OCI-LY7 (cell line): Measurements from ENCODE around the gene AUTS2. TPM values are rescaled to one million over a fixed set of nuclear protein-coding genes. Genes with fewer than 3 reads are reported as not detected.

Source experiments
- BruUV-seq: library from RNA; stranded (reverse); fragments of 400-500 nt; replicated peaks from 2 replicates; lab custom pipeline; 2021; lab: Mats Ljungman, UMichigan
- CTCF ChIA-PET: fragments of 300-600 bp; sonication (Branson Sonifier 250); formaldehyde crosslinking; loops from one replicate; lab custom pipeline; 2022; ENCODE audit warnings: antibody characterized with exemption; ENCODE audit not compliant: unreplicated experiment; lab: Charles Lee
- POLR2A ChIA-PET: fragments of 300-600 bp; sonication (Branson Sonifier 250); formaldehyde crosslinking; loops from one replicate; lab custom pipeline; 2022; ENCODE audit warnings: antibody characterized with exemption; lab: Charles Lee
- DNase-seq: peaks from one replicate; pipeline ENCODE4 v3.0.0-alpha.2; 2015; ENCODE audit warnings: low spot score
- H2AFZ ChIP-seq: fragments of 200-600 bp; sonication (generic), shearing (Covaris generic); 2 replicates; pipeline ENCODE4 v1.6.1; 2014; ENCODE audit warnings: mild to moderate bottlenecking, antibody characterized with exemption, low read length, moderate library complexity
- H3K27ac ChIP-seq: fragments of 200-600 bp; sonication (generic); 2 replicates; pipeline ENCODE4 v1.5.1; 2014; ENCODE audit warnings: mixed run types, low read depth, mild to moderate bottlenecking, moderate library complexity, low read length, inconsistent platforms; ENCODE audit not compliant: poor library complexity, severe bottlenecking
- H3K36me3 ChIP-seq: fragments of 200-600 bp; sonication (generic); 2 replicates; pipeline ENCODE4 v1.6.1; 2014; ENCODE audit warnings: mild to moderate bottlenecking, antibody characterized with exemption, low read length, moderate library complexity, mixed read lengths; ENCODE audit not compliant: insufficient read depth
- H3K4me1 ChIP-seq: fragments of 200-600 bp; sonication (generic); 2 replicates; pipeline ENCODE4 v1.5.1; 2014; ENCODE audit warnings: mild to moderate bottlenecking, low read length; ENCODE audit not compliant: insufficient read depth, poor library complexity, severe bottlenecking
- H3K4me2 ChIP-seq: fragments of 200-600 bp; sonication (generic); 2 replicates; pipeline ENCODE4 v1.6.1; 2014; ENCODE audit warnings: mild to moderate bottlenecking, low read length
- H3K4me3 ChIP-seq: fragments of 200-600 bp; sonication (generic); 2 replicates; pipeline ENCODE4 v1.5.1; 2014; ENCODE audit warnings: mild to moderate bottlenecking, low read depth, low read length; ENCODE audit not compliant: poor library complexity, severe bottlenecking
- H3K79me2 ChIP-seq: fragments of 200-600 bp; sonication (generic); 2 replicates; pipeline ENCODE4 v1.6.1; 2016; ENCODE audit warnings: low read depth, mild to moderate bottlenecking, low read length, moderate library complexity, mixed read lengths; ENCODE audit not compliant: insufficient read depth
- H3K9me2 ChIP-seq: fragments of 200-600 bp; sonication (generic); 2 replicates; pipeline ENCODE4 v1.6.1; 2016; ENCODE audit warnings: mild to moderate bottlenecking, low read length, mixed read lengths; ENCODE audit not compliant: insufficient read depth
- H3K9me3 ChIP-seq: fragments of 200-600 bp; sonication (generic); 2 replicates; pipeline ENCODE4 v1.6.1; 2014; ENCODE audit warnings: mild to moderate bottlenecking, mixed run types, low read length, mixed read lengths
- H4K20me1 ChIP-seq: fragments of 200-600 bp; sonication (generic); 2 replicates; pipeline ENCODE4 v1.6.1; 2014; ENCODE audit warnings: mild to moderate bottlenecking, antibody characterized with exemption, low read length, moderate library complexity, mixed read lengths; ENCODE audit not compliant: insufficient read depth
- CTCF ChIP-seq: fragments of 200-600 bp; sonication (generic); conservative IDR thresholded peaks from 2 replicates; pipeline ENCODE4 v1.5.1; 2014; ENCODE audit warnings: mild to moderate bottlenecking, antibody characterized with exemption, low read length, moderate library complexity, mixed read lengths
- EZH2phosphoT487 ChIP-seq: fragments of 200-600 bp; sonication (generic); IDR thresholded peaks from 2 replicates; pipeline ENCODE4 v1.6.1; 2018; ENCODE audit warnings: low read depth, borderline replicate concordance, mild to moderate bottlenecking, mixed run types, antibody characterized with exemption, low read length, moderate library complexity, mixed read lengths
- intact Hi-C: fragments of 100-400 bp; cut with micrococcal nuclease; formaldehyde crosslinking; loops from one replicate; pipeline ENCODE4 v1.10.0; 2022; ENCODE audit not compliant: unreplicated experiment
- total RNA-seq, 2 experiments: library from RNA; depleted of rRNA in 1 of 2; stranded (reverse); fragments of >200 nt in 1 of 2; shearing (Covaris generic) in 1 of 2; gene quantifications; 2 replicates each; pipeline ENCODE4 v1.2.3, GENCODE V29; 2014 to 2022

Gene AUTS2
- total RNA-seq, 2 experiments from 2014 or later = 37.9 to 78.5 TPM

- no peaks in the 10 kb centered on the region for H4K20me1 ChIP-seq
- no peak overlapping the region for H3K27ac ChIP-seq
- no peak overlapping the region for H2AFZ ChIP-seq
- no peak overlapping the region for H3K4me3 ChIP-seq
- no peaks in the 10 kb centered on the region for H3K36me3 ChIP-seq
- CTCF ChIA-PET = no interaction called here
- no peaks in the 10 kb centered on the region for H3K9me3 ChIP-seq
- H3K4me1 ChIP-seq = peaks cover 11% of the 10 kb centered on the region
- POLR2A ChIA-PET = interaction anchor here (1.0 kb wide), 1 partner anchor 33 kb away, joined by 3 read pairs; no protein-coding TSS in a partner anchor
- no peak for DNase-seq
- no peaks in the 10 kb centered on the region for H3K9me2 ChIP-seq
- intact Hi-C loops = loop anchor here (10.0 kb wide), 2 partner anchors 228 to 732 kb away; no protein-coding TSS in a partner anchor
- no peaks in the 10 kb centered on the region; the same call in 1 of the 2 replicates for H3K79me2 ChIP-seq
- no TSS peak for BruUV-seq
- no peak for TF ChIP-seq CTCF
- TF ChIP-seq EZH2phosphoT487 = no peak
- no peak overlapping the region for H3K4me2 ChIP-seq
Observed at GRCh38 chr7:69937097-69937496, 338.8 kb downstream of the AUTS2 start.

GRCh38 chr7:69939317-69939716, 341.0 kb downstream of the AUTS2 start:
- Histone ChIP-seq H3K9me2 (no peaks in the 10 kb centered on the region), H3K4me3 (no peak overlapping the region), H3K9me3 (no peaks in the 10 kb centered on the region), H3K4me2 (no peak overlapping the region), H3K79me2 (no peaks in the 10 kb centered on the region), H3K36me3 (no peaks in the 10 kb centered on the region), H4K20me1 (no peaks in the 10 kb centered on the region), H3K27ac (no peak overlapping the region), H2AFZ (no peak overlapping the region), H3K4me1 (peaks cover 8% of the 10 kb centered on the region)
- BruUV-seq = no TSS peak
- TF ChIP-seq EZH2phosphoT487 (no peak), CTCF (no peak)
- ChIA-PET CTCF (no interaction called here), POLR2A (interaction anchor here (0.7 kb wide), 1 partner anchor 23 kb away, joined by 4 read pairs; no protein-coding TSS in a partner anchor)
- DNase-seq = no peak
- intact Hi-C loops = loop anchor here (10.0 kb wide), 2 partner anchors 225 to 735 kb away; no protein-coding TSS in a partner anchor

- intact Hi-C loops = no loop called here
Observed at GRCh38 chr7:69941077-69941651, 342.9 kb downstream of the AUTS2 start.

More at GRCh38 chr7:69941077-69941651, 342.9 kb downstream of the AUTS2 start:
- no peaks in the 10 kb centered on the region for H3K9me2 ChIP-seq
- H3K27ac ChIP-seq = no peak overlapping the region
- BruUV-seq = no TSS peak
- no peaks in the 10 kb centered on the region for H4K20me1 ChIP-seq
- ChIA-PET POLR2A (interaction anchor here (0.5 to 1.3 kb wide), 5 partner anchors 12 to 85 kb away, joined by 3 to 4 read pairs (median 3); no protein-coding TSS in a partner anchor), CTCF (interaction anchor here (0.6 kb wide), 1 partner anchor 41 kb away, joined by 3 read pairs; no protein-coding TSS in a partner anchor)
- no peak overlapping the region for H3K4me2 ChIP-seq
- TF ChIP-seq CTCF (no peak), EZH2phosphoT487 (no peak)
- no peak overlapping the region for H2AFZ ChIP-seq
- H3K36me3 ChIP-seq = no peaks in the 10 kb centered on the region
- peaks cover 8% of the 10 kb centered on the region for H3K4me1 ChIP-seq
- H3K4me3 ChIP-seq = no peak overlapping the region
- no peaks in the 10 kb centered on the region for H3K9me3 ChIP-seq
- DNase-seq = no peak
- H3K79me2 ChIP-seq = no peaks in the 10 kb centered on the region
